PC-9 (cell line): Measurements from ENCODE around the gene FGD6.

Experiments used
- CTCF ChIP-seq: fragments of 200-600 bp; sonication (generic); conservative IDR thresholded peaks from 2 replicates; pipeline ENCODE4 v1.6.1; 2017; ENCODE audit warnings: mixed run types, antibody characterized with exemption, mild to moderate bottlenecking, moderate library complexity
- EZH2 ChIP-seq: fragments of 200-600 bp; sonication (generic); IDR thresholded peaks from 2 replicates; pipeline ENCODE4 v1.8.0; 2017; ENCODE audit warnings: antibody characterized with exemption, low read depth

- TF ChIP-seq CTCF (no peak), EZH2 (no peak)
Measured at GRCh38 chr12:95214466-95214865, 2.8 kb downstream of the FGD6 start.
